T-helper 2 cell treated with Interferon-gamma antibody and Interleukin-4, amounts not matched to agents 5 μg/mL and 100 μg/mL, for 36 hours (primary cell): ENCODE results near the gene ADGRF4.

ENCODE experiments used
- DNase-seq: peaks from one replicate; pipeline ENCODE4 v3.0.0; 2021; ENCODE audit warnings: low spot score
- H3K27ac Mint-ChIP-seq: one replicate; pipeline ENCODE4 v1.8.0; 2021; ENCODE audit warnings: mild to moderate bottlenecking, mixed read lengths
- H3K27me3 Mint-ChIP-seq: one replicate; pipeline ENCODE4 v1.8.0; 2021; ENCODE audit warnings: low read depth, mixed read lengths
- H3K36me3 Mint-ChIP-seq: one replicate; pipeline ENCODE4 v1.8.0; 2021; ENCODE audit warnings: low read depth, mixed read lengths
- H3K4me1 Mint-ChIP-seq: one replicate; pipeline ENCODE4 v1.8.0; 2021; ENCODE audit warnings: low read depth, mixed read lengths
- H3K4me3 Mint-ChIP-seq: one replicate; pipeline ENCODE4 v1.8.0; 2022; ENCODE audit warnings: mild to moderate bottlenecking, moderate library complexity, mixed read lengths
- H3K9me3 Mint-ChIP-seq: one replicate; pipeline ENCODE4 v1.8.0; 2021; ENCODE audit warnings: mixed read lengths

Gene ADGRF4

GRCh38 chr6:47698342-47698787 is at the start of gene ADGRF4:
Gene ADGRF4 (plus strand): TSS chr6:47698580. CDS start chr6:47707246, 8,666 bp downstream.
- no peaks in the 10 kb centered on the region for H3K36me3 Mint-ChIP-seq
- H3K4me1 Mint-ChIP-seq, result peaks cover 2% of the 10 kb centered on the region
- no peak for DNase-seq
- H3K9me3 Mint-ChIP-seq, result no peaks in the 10 kb centered on the region
- H3K4me3 Mint-ChIP-seq, result no peak within 1 kb of the TSS
- peaks cover 6% of the 10 kb centered on the region for H3K27me3 Mint-ChIP-seq
- no peak within 1 kb of the TSS for H3K27ac Mint-ChIP-seq

GRCh38 chr6:47650553-47651432 is 47.6 kb upstream of the ADGRF4 start:
- no peaks in the 10 kb centered on the region for H3K27me3 Mint-ChIP-seq
- DNase-seq, result no peak
- peaks cover under 1% of the 10 kb centered on the region for H3K4me1 Mint-ChIP-seq
- H3K27ac Mint-ChIP-seq, result no peak overlapping the region
- H3K36me3 Mint-ChIP-seq, result no peaks in the 10 kb centered on the region
- no peak overlapping the region for H3K4me3 Mint-ChIP-seq
- H3K9me3 Mint-ChIP-seq, result no peaks in the 10 kb centered on the region

- H3K27me3 Mint-ChIP-seq, result peaks cover 3% of the 10 kb centered on the region
- DNase-seq, result no peak
- no peaks in the 10 kb centered on the region for H3K9me3 Mint-ChIP-seq
- H3K27ac Mint-ChIP-seq, result no peak overlapping the region
- H3K4me1 Mint-ChIP-seq, result peaks cover 8% of the 10 kb centered on the region
- H3K4me3 Mint-ChIP-seq, result no peak overlapping the region
- H3K36me3 Mint-ChIP-seq, result no peaks in the 10 kb centered on the region
Measured at GRCh38 chr6:47651505-47651944, 46.9 kb upstream of the ADGRF4 start.

- Mint-ChIP-seq H3K4me1 (peaks cover 8% of the 10 kb centered on the region), H3K9me3 (no peaks in the 10 kb centered on the region), H3K36me3 (no peaks in the 10 kb centered on the region), H3K4me3 (no peak overlapping the region), H3K27me3 (peaks cover 10% of the 10 kb centered on the region), H3K27ac (no peak overlapping the region)
- DNase-seq, result no peak
Measured at GRCh38 chr6:47653706-47654105, 44.7 kb upstream of the ADGRF4 start.

GRCh38 chr6:47654255-47654654 is 44.1 kb upstream of the ADGRF4 start:
- no peaks in the 10 kb centered on the region for H3K9me3 Mint-ChIP-seq
- H3K36me3 Mint-ChIP-seq, result no peaks in the 10 kb centered on the region
- peaks cover 8% of the 10 kb centered on the region for H3K4me1 Mint-ChIP-seq
- H3K27me3 Mint-ChIP-seq, result peaks cover 10% of the 10 kb centered on the region
- H3K4me3 Mint-ChIP-seq, result no peak overlapping the region
- no peak overlapping the region for H3K27ac Mint-ChIP-seq
- DNase-seq, result no peak

DNA sequence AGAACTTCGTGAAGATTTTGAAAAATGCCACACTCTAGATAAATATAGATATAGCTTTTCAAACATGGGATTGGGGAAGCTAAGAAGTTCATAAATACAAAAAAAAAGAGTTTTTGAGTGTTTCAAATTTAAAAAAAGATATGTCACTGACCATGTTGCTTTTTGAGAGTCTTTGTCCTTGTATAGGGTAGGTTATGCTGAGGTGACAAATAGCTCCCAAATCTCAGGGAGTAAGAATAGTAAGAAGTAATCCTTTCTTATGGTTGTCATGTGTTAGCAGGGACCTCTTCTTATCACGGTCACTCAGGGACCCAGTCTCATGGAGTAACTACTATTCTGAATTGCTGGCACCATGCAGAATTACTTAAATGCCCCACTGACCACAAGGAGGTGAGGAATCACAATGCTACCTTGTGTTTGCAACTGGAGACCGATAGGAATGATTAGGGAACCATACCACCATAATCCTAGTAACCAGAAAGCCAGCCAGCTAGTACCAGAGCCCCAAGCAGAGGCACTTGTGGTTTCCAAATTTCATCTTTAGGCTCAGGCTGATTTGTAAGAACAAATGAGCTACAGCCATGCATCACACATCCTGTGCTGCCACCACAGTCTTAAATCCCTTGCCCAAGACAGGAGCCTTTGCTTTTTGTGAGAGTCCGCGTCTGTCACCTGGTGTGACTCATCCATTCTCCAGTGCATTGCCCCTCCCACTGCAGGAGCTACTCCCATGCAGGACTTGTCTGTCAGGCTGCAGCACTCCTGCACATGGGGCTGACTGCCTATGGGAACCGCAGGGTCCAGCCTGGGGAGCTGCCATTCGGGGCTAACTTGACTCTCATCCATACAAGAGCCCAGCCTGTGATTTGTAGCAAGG is 42.4 kb upstream of the ADGRF4 start:
- peak; percentile 55 for DNase-seq
- Mint-ChIP-seq H3K4me3 (no peak overlapping the region), H3K36me3 (no peaks in the 10 kb centered on the region), H3K27ac (no peak overlapping the region), H3K27me3 (peaks cover 16% of the 10 kb centered on the region), H3K9me3 (no peaks in the 10 kb centered on the region), H3K4me1 (peaks cover 8% of the 10 kb centered on the region)

DNA sequence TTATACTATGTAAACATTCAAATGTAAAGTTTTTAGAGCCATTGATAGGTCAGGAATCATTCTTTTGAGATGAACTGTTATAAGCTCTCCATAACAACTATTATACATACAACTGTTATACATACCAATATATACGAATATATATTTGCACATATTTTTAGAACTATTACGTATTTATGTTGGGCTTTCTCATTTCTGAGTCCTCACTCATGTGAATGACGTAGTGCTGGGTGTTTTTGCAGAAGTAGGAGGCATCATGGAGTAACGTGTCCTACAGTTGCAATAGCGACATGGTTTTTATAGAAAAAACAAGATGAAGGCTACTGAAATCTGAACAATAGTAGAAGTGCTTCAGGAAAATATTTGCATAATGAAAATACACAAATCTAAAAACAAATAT is 36.4 kb upstream of the ADGRF4 start:
- no peak for DNase-seq
- no peaks in the 10 kb centered on the region for H3K36me3 Mint-ChIP-seq
- peaks cover 24% of the 10 kb centered on the region for H3K27me3 Mint-ChIP-seq
- no peaks in the 10 kb centered on the region for H3K4me1 Mint-ChIP-seq
- no peak overlapping the region for H3K27ac Mint-ChIP-seq
- H3K4me3 Mint-ChIP-seq, result no peak overlapping the region
- H3K9me3 Mint-ChIP-seq, result no peaks in the 10 kb centered on the region

GRCh38 chr6:47663462-47664216 is 34.7 kb upstream of the ADGRF4 start:
- Mint-ChIP-seq H3K4me3 (no peak overlapping the region), H3K4me1 (no peaks in the 10 kb centered on the region), H3K27ac (no peak overlapping the region), H3K27me3 (peaks cover 27% of the 10 kb centered on the region), H3K9me3 (no peaks in the 10 kb centered on the region), H3K36me3 (no peaks in the 10 kb centered on the region)
- DNase-seq, result no peak

GRCh38 chr6:47665112-47665511 is 33.3 kb upstream of the ADGRF4 start:
- no peaks in the 10 kb centered on the region for H3K4me1 Mint-ChIP-seq
- H3K36me3 Mint-ChIP-seq, result no peaks in the 10 kb centered on the region
- H3K4me3 Mint-ChIP-seq, result no peak overlapping the region
- DNase-seq, result no peak
- peaks cover 30% of the 10 kb centered on the region for H3K27me3 Mint-ChIP-seq
- H3K9me3 Mint-ChIP-seq, result no peaks in the 10 kb centered on the region
- no peak overlapping the region for H3K27ac Mint-ChIP-seq

DNA sequence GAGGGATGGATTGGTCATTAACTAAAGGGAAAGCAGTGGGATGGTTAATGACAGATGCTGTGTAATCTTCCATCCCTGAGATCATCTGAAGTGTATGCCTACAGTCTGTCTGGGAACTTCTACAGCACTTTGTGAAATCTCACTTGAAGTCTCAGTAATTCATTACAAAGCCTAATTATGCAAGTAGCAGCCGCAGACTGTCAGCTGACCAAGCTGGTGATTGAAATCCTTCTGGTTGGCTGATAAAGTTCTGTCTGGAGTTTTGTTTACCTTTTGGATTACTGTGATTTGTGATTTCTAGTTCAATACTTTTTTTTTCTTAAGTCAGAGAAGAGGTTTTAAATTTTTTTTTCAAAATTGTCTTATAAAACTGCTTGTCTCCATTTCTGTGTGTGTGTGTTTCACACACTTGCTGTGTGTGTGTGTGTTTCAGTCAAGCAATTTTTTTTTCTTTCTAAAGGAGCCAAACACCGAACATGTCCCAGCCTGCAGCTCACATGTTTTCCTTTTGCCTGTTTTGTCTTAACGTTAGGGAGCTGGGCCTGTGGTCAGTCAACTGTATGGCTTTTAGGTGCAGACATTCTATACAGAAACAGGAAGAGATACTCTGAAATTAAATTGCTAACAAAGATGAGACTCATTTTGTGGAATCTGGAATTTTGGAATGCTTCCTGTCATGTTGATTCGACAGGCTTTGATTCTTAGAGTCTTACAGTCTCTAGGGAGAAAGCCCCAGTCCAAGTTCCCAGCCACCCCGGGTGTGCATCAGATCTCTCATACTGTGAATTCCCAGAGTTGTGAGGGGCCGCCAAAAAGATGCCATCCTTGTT is 28.5 kb upstream of the ADGRF4 start:
- Mint-ChIP-seq H3K9me3 (no peaks in the 10 kb centered on the region), H3K4me1 (no peaks in the 10 kb centered on the region), H3K27ac (no peak overlapping the region), H3K36me3 (no peaks in the 10 kb centered on the region), H3K27me3 (peaks cover 24% of the 10 kb centered on the region), H3K4me3 (no peak overlapping the region)
- no peak for DNase-seq

- Mint-ChIP-seq H3K4me3 (no peak overlapping the region), H3K4me1 (no peaks in the 10 kb centered on the region), H3K27ac (no peak overlapping the region), H3K27me3 (peaks cover 27% of the 10 kb centered on the region), H3K9me3 (no peaks in the 10 kb centered on the region), H3K36me3 (no peaks in the 10 kb centered on the region)
- no peak for DNase-seq
Measured at GRCh38 chr6:47670851-47671250, 27.5 kb upstream of the ADGRF4 start.

- H3K9me3 Mint-ChIP-seq, result no peaks in the 10 kb centered on the region
- no peaks in the 10 kb centered on the region for H3K4me1 Mint-ChIP-seq
- no peak overlapping the region for H3K4me3 Mint-ChIP-seq
- no peak for DNase-seq
- peaks cover 28% of the 10 kb centered on the region for H3K27me3 Mint-ChIP-seq
- no peak overlapping the region for H3K27ac Mint-ChIP-seq
- H3K36me3 Mint-ChIP-seq, result no peaks in the 10 kb centered on the region
Measured at GRCh38 chr6:47671777-47672176, 26.6 kb upstream of the ADGRF4 start.

DNA sequence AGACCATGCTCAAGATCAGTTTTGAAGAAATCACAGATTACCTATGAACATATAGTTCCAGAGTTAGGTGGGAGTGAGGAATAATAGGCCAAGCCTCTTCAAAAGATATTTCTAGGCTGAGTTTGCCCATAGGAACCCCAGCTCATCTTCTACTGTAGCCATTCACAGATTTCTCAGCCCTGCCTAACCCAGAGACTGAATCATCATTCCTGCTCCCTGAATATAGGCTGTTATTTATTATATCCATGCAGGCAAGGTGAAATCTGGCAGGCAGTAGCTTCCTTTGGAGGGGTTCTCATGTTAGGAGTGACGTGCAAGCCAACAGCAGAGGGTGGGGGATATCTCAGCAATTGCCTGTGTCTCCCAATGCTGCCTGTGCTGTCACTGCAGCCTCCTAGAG is 25.6 kb upstream of the ADGRF4 start:
- Mint-ChIP-seq H3K27me3 (peaks cover 30% of the 10 kb centered on the region), H3K27ac (no peak overlapping the region), H3K9me3 (no peaks in the 10 kb centered on the region), H3K4me3 (no peak overlapping the region), H3K4me1 (no peaks in the 10 kb centered on the region), H3K36me3 (no peaks in the 10 kb centered on the region)
- no peak for DNase-seq
